H1 (cell line): ENCODE results near the gene AFG1L. TPM values are rescaled to one million over a fixed set of nuclear protein-coding genes. Genes with fewer than 3 reads are reported as not detected.

Experiments used
- ASH2L ChIP-seq: fragments of 200-600, 300-600 bp; sonication (generic); IDR thresholded peaks from one replicate; pipeline ENCODE4 v1.7.1; 2017; ENCODE audit warnings: low read length
- GABPA ChIP-seq: IDR thresholded peaks from 2 replicates; pipeline ENCODE4 v1.6.1; 2011; ENCODE audit warnings: mild to moderate bottlenecking, low read length, moderate library complexity, borderline replicate concordance; ENCODE audit not compliant: insufficient read depth
- HDAC2 ChIP-seq, 2 experiments: fragments of 300-600 bp in 1 of 2; sonication (generic) in 1 of 2; IDR thresholded peaks; 2 replicates each; pipeline ENCODE4 v1.6.1; 2011 to 2012; ENCODE audit warnings: low read depth in 2 of 2, low read length in 2 of 2, mild to moderate bottlenecking in 2 of 2, moderate library complexity in 2 of 2, borderline replicate concordance in 1 of 2, inconsistent platforms in 1 of 2
- HDAC6 ChIP-seq: IDR thresholded peaks from one replicate; pipeline ENCODE4 v1.7.1; 2012; ENCODE audit warnings: low read depth, mild to moderate bottlenecking, inconsistent platforms, low read length, moderate library complexity
- KDM1A ChIP-seq: fragments of 200-600, 300-600 bp; sonication (generic); IDR thresholded peaks from 2 replicates; pipeline ENCODE4 v1.7.1; 2016; ENCODE audit warnings: mild to moderate bottlenecking, low read length, borderline replicate concordance
- RBBP5 ChIP-seq: IDR thresholded peaks from 2 replicates; pipeline ENCODE4 v1.7.1; 2012; ENCODE audit warnings: low read depth, mild to moderate bottlenecking, inconsistent platforms, low read length, moderate library complexity, borderline replicate concordance
- SIX5 ChIP-seq: IDR thresholded peaks from 2 replicates; pipeline ENCODE4 v1.6.1; 2011; ENCODE audit warnings: mild to moderate bottlenecking, low read depth, low read length
- polyA plus RNA-seq, 7 experiments: library from polyadenylated mRNA; depleted of rRNA in 3 of 7; stranded (reverse) in 5 of 7; unstranded in 2 of 7; fragments of >200 nt in 5 of 7; fragments of 200-250 nt in 2 of 7; gene quantifications; 1 replicate in 5 of 7; 2 replicates in 1 of 7; 4 replicates in 1 of 7; pipeline versions ENCODE4 v1.2.1 to v1.2.3, GENCODE V29; 2011 to 2013; ENCODE audit warnings: missing spikeins in 2 of 7, mixed read lengths in 2 of 7
- total RNA-seq: library from RNA; stranded (reverse); fragmentation: NEBNext Ultra II Directional; extraction: Animal tissue kit (Norgen Biotek cat#: 25700); gene quantifications from 2 replicates; pipeline ENCODE4 v1.2.1, GENCODE V29; 2021
- TF ChIP-seq, protein P1 (sequence below): IDR thresholded peaks from 2 replicates; pipeline ENCODE4 v1.6.1; 2012; ENCODE audit warnings: inconsistent platforms
- TF ChIP-seq, protein P2 (sequence below), 3 experiments: IDR thresholded peaks; 1 replicate in 2 of 3; 2 replicates in 1 of 3; pipeline versions ENCODE4 v1.5.1 to v1.6.1; 2011; ENCODE audit warnings: low read length in 3 of 3, mild to moderate bottlenecking in 3 of 3, inconsistent platforms in 2 of 3, low read depth in 1 of 3, moderate library complexity in 1 of 3; ENCODE audit not compliant: insufficient read depth in 1 of 3; ENCODE audit errors: control extremely low read depth in 1 of 3

The AFG1L gene
- total and polyA plus RNA-seq, 2 of the 8 experiments (the other 6 are each of a cell fraction or from before 2014, with no cell fraction given) = 0.98 to 5.7 TPM

DNA sequence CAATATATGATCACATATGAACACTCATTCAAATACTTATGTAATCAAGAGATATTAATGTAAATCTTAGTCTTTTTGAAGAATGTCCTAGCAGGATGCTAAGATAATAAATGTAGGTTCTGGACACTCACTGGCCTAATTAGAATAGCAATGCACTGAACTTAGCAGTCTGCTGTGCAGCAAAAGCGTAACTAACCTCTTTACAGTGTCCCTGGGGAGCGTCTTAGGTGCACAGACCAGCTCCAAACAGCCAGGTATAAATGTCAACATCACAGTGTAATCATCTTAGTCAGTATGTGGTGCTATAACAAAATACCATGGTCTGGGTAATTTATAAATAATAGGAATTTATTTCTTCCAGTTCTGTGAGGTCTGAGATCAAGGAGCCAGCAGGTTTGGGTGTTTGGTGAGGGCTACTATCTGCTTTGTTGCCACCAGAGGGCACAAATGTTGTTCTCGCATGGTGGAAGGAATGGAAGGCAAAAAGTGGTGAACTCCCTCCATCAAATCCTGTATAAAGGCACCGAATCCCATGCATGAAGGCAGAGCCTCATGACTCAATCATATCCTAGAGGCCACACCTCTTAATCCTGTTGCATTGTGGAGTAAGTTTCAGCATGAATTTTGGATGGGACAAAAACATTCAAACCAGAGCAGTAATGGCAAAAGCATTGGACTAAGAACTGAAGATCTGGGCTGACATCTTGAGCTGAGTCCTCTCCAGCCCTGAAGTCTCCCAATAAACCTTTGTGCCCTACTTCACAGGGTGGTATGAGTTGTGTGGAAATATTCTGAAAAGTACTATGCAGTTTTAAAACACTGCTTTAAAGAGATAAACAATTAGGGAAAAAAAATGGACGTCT is 224.1 kb downstream of the AFG1L start (continued):
- TF ChIP-seq, protein P1, sequence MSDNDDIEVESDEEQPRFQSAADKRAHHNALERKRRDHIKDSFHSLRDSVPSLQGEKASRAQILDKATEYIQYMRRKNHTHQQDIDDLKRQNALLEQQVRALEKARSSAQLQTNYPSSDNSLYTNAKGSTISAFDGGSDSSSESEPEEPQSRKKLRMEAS = 0 out of 2 replicates have a peak, but pooled peaks have one; percentile 13
- TF ChIP-seq SIX5 (no peak), HDAC2 (IDR thresholded peaks at IDR 0.05; ENCODE audit: borderline replicate concordance in 1 of 2, low read depth in 2 of 2, low read length in 2 of 2) (no peak), ASH2L (no peak), RBBP5 (no peak), GABPA (no peak), HDAC6 (no peak), KDM1A (no peak)
- TF ChIP-seq, protein P2, sequence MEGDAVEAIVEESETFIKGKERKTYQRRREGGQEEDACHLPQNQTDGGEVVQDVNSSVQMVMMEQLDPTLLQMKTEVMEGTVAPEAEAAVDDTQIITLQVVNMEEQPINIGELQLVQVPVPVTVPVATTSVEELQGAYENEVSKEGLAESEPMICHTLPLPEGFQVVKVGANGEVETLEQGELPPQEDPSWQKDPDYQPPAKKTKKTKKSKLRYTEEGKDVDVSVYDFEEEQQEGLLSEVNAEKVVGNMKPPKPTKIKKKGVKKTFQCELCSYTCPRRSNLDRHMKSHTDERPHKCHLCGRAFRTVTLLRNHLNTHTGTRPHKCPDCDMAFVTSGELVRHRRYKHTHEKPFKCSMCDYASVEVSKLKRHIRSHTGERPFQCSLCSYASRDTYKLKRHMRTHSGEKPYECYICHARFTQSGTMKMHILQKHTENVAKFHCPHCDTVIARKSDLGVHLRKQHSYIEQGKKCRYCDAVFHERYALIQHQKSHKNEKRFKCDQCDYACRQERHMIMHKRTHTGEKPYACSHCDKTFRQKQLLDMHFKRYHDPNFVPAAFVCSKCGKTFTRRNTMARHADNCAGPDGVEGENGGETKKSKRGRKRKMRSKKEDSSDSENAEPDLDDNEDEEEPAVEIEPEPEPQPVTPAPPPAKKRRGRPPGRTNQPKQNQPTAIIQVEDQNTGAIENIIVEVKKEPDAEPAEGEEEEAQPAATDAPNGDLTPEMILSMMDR (IDR thresholded peaks at IDR 0.05; ENCODE audit: control extremely low read depth in 1 of 3, insufficient read depth in 1 of 3, low read depth in 1 of 3, low read length in 3 of 3) = peak; percentile 51 to 77 (median 70)
